GM18951 (cell line): Measurements from ENCODE around the gene UCHL5.
"Not testable (repeated sequence)": the region's sequence is repeated elsewhere in the genome, so short reads cannot be mapped to it uniquely, and the experiment has no call there.

ENCODE experiments used
- POLR2A ChIP-seq: IDR thresholded peaks from 4 replicates; pipeline ENCODE4 v1.6.1; 2011; ENCODE audit warnings: mild to moderate bottlenecking; ENCODE audit not compliant: insufficient read length, insufficient read depth; ENCODE audit errors: extremely low read depth
- in situ Hi-C: fragments of 300-500 bp; cut with MboI; formaldehyde crosslinking; loops from one replicate; pipeline ENCODE4 v1.12.0; 2022; ENCODE audit warnings: low sequenced_read_pairs, mixed read lengths, inconsistent platforms; ENCODE audit not compliant: unreplicated experiment

The UCHL5 gene

GRCh38 chr1:193013005-193013404, 46.2 kb downstream of the UCHL5 start:
- in situ Hi-C loops: loop anchor here (10.0 kb wide), 2 partner anchors 218 to 538 kb away; no protein-coding TSS in a partner anchor

GRCh38 chr1:193011406-193011805, 47.8 kb downstream of the UCHL5 start:
- no peak for TF ChIP-seq POLR2A
- in situ Hi-C loops: loop anchor here (10.0 kb wide), 2 partner anchors 217 to 537 kb away; no protein-coding TSS in a partner anchor

More at GRCh38 chr1:193013005-193013404, 46.2 kb downstream of the UCHL5 start:
- no peak for TF ChIP-seq POLR2A

GRCh38 chr1:193009501-193009900, 49.7 kb downstream of the UCHL5 start:
- TF ChIP-seq POLR2A: no peak
- in situ Hi-C loops: no loop called here

- no peak for TF ChIP-seq POLR2A
- in situ Hi-C loops: no loop called here
These were observed 53.4 kb downstream of the UCHL5 start for GRCh38 chr1:193005785-193006184.

- no peak for TF ChIP-seq POLR2A
- in situ Hi-C loops: no loop called here
These were observed 60.6 kb downstream of the UCHL5 start for GRCh38 chr1:192998536-192998935.

GRCh38 chr1:192994141-192994540, 65.0 kb downstream of the UCHL5 start:
- in situ Hi-C loops: no loop called here
- no peak for TF ChIP-seq POLR2A

GRCh38 chr1:192993426-192994085, 65.6 kb downstream of the UCHL5 start:
- in situ Hi-C loops: no loop called here
- no peak for TF ChIP-seq POLR2A

GRCh38 chr1:192986748-192987334, 72.3 kb downstream of the UCHL5 start:
- in situ Hi-C loops: not testable (repeated sequence)

- no peak for TF ChIP-seq POLR2A
- in situ Hi-C loops: no loop called here
These were observed 72.9 kb downstream of the UCHL5 start for GRCh38 chr1:192986110-192986747.

- no peak for TF ChIP-seq POLR2A
- in situ Hi-C loops: no loop called here
These were observed 75.1 kb downstream of the UCHL5 start for GRCh38 chr1:192984080-192984479.

- TF ChIP-seq POLR2A: no peak
- in situ Hi-C loops: no loop called here
These were observed 75.7 kb downstream of the UCHL5 start for GRCh38 chr1:192983349-192983980.

- no peak for TF ChIP-seq POLR2A
- in situ Hi-C loops: no loop called here
These were observed 78.3 kb downstream of the UCHL5 start for GRCh38 chr1:192980856-192981255.

GRCh38 chr1:192980334-192980733, 78.8 kb downstream of the UCHL5 start:
- in situ Hi-C loops: not testable (repeated sequence)

GRCh38 chr1:192979542-192979941, 79.6 kb downstream of the UCHL5 start:
- TF ChIP-seq POLR2A: no peak
- in situ Hi-C loops: no loop called here
